Stimulated activated CD4-positive, alpha-beta T cell treated with anti-CD3 and anti-CD28 coated beads, Interleukin-12 subunit alpha, Interleukin-12 subunit beta, amount 100 ng/mL, for 24 hours (primary cell): ENCODE results near the gene FITM1.
A peak's percentile ranks its signal among the peaks of the same experiment; 100 is the strongest.

ENCODE experiments used
- DNase-seq, 2 experiments: peaks; one replicate each; pipeline ENCODE4 v3.0.0-alpha.2; 2020; ENCODE audit warnings: low read depth in 2 of 2

Gene FITM1

DNA sequence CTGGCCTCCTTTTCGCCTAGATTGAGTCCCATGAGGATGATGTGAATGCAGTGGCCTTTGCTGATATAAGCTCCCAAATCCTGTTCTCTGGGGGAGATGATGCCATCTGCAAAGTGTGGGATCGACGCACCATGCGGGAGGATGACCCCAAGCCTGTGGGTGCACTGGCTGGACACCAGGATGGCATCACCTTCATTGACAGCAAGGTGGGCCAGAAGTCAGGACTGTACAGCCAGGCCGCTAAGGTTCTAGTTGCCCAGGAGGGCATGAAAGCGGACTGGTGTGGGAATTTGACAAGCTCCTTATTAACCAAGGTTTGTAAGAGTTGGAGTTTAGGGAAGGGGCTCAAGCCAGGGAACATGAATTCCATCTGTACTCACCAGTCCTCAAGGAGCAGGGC, 10.8 kb upstream of the FITM1 start:
- no peak for DNase-seq

DNA sequence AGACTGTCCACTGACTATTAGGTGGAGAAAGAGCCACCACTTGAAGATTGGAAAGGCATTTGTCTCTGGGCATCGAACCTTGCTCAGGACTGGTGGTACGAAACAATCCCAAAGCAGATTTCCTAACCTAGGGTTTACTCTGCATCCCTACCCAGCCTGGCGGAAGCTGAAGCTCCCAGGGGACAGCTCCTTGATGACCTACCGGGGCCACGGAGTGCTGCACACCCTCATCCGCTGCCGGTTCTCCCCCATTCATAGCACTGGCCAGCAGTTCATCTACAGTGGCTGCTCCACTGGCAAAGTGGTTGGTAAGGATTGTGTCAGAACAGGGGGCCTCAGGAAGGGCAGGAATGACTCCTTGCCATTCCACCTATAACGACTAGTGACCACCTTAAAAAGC, 9.2 kb upstream of the FITM1 start:
- DNase-seq, result no peak

DNA sequence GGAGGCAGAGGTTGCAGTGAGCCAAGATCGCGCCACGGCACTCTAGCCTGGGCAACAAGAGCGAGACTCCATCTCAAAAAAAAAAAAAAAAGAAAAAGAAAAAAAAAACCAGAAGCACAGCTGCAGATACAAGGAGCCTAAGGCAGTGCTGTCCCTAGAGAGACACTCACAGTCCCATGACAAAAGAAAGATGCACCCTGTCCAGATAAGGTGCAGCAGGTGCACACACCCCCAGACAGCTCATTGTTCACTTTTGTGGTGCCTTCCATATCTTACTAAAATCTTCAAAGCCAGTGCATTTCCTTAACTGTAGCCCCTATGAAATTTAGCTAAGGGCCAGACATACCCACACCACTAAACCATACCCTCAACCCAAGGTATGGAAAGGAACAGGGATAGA, 8.0 kb upstream of the FITM1 start:
- no peak for DNase-seq

DNA sequence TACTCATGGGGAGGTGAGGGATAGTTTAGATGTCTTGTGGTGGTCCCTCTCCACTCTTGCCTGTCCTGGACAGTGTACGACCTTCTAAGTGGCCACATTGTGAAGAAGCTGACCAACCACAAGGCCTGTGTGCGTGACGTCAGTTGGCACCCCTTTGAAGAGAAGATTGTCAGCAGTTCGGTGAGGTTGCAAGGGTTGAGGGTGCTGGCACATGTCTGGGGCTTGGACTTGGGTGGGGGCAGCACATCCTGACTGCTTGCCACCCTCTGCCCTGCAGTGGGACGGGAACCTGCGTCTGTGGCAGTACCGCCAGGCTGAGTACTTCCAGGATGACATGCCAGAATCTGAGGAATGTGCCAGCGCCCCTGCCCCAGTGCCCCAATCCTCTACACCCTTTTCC, 7.6 kb upstream of the FITM1 start:
- no peak for DNase-seq

DNA sequence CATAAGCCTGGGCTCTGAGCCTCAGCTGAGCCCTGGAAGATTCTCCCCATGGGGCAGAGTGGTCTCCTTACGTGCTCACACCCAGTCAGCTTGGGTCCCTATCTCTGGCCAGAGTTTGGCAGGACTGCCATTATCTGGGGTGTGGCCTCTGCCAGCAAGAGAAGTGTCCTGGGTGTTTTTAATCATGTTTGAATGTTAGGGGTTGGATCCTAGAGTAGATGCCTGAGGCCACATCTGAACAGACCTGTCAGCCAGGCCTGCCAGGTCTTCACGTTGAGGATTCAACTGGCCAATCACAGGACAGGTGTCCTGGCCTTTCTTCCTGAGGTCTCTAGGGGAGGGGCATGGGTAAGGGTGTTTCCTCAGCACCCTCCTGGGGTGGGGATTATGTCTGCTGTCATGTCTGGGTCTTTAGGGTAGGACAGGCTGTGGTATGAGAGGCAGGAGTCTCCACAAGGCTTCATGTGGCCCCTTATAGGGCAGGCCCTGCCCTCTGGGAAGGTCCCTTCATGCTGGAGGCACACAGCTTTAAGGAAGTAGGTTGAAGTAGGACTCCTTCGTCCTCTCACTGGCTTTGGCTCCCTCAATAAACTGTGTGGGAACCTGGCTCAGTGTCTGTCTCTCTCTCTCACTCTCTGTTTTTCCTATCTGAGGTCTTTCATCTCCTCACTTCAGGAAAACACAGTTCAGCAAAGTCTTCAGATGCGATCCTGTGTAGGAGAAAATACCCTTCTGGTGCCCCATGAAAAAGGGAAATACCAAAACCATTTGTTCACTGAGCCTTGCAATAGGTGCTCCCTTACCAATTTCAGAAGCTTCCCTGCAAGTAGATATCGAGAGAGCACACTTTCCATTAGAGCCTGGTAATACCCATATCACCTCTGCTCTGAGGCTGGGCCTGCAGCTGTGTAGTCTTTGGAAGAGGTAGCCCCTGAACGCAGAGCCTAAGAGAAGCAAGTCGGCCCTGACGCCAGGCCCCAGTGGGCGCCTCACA, 6.7 kb upstream of the FITM1 start:
- no peak for DNase-seq

DNA sequence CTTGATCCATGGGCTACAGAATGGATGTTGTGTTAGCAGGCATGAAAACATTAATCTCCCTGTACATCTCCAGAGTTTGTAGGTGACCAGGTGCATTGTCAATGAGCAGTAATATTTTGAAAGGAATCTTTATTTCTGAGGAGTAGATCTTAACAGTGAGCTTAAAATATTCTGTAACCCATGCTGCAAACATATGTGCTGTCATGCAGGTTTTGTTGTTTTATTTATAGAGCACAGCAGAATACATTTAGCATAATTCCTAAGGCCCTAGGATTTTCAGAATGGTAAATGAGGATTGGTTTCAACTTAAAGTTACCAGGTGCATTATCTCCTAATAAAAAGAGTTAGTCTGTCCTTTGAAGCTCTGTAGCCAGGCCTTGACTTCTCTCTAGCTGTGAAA, 3.5 kb upstream of the FITM1 start:
- no peak for DNase-seq

DNA sequence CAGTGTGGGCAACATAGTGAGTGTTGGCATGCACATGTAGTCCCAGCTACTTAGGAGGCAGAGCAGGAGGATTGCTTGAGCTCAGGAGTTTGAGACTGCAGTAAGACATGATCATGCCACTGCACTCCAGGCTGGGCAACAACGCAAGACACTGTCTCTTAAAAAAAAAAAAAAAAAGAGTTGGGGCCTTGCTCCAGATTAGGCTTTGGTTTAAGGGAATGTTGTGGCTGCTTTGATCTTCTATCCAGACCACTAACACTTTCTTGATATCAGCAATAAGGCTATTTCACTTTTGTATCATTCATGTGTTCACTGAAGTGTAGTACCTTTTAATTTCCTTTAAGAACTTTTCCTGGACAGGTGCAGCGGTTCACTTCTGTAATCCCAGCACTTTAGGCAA, 2.8 kb upstream of the FITM1 start:
- no peak for DNase-seq

DNA sequence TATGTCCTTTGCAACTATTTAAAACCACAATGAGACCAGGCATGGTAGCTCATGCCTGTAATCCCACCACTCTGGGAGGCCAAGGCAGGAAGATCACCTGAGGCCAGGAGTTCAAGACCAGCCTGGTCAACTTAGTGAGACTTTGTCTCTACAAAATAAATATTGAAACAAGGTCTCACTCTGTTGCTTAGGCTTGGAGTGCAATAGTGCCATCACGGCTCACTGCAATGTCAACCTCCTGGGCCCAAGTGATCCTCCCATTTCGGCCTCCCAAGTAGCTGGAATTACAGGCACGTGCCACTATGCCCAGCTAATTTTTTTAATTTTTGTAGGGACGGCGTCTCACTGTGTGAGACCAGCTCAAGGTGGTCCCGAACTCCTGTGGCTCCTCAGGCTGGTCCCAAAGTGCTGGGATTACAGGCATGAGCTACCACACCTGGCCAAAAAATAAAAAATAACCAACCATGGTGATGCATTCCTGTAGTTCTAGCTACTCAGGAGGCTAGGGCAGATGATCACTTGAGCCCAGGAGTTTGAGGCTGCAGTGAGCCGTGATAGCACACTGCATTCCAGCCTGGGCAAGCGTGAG, 955 bp upstream of the FITM1 start:
- no peak for DNase-seq

DNA sequence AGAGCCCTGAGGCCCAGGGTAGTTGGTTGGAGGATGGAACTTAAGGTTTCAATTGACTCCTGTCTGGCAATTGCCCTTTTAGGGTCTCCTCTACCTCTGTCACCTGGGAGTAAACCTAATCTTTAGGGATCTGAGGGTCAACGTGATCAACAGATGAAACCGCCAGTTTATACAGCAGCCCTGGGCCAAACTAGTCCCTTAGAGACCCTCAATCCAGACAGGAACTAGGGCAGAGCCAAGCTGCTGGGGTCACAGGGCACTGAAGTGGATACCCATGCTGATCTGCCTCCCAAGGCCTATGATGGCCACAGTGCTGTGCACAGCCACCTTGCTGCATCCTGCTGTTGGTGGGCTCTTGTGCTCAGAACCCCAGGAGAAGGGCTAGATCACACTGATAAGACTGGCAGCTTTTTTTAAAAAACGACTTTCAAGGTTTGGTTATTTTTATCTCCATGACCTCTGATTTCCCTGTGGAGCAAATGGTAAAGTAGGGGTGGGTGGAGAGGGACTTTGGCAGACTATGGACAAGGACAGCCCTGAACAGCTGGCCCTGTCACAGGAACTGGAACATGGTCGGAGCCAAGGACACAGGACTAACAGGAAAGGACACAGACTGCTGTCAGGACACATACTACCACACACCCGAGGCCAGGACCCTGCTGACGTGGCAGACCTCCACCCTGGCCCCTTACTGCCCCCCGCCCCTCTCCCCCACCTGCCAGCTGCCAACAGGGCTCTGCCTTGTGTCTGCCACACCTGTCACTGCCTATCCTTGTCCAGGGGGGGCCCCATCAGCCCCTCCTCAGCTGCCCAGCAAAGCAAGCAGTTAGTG, 474 bp downstream of the FITM1 start:
- no peak for DNase-seq

DNA sequence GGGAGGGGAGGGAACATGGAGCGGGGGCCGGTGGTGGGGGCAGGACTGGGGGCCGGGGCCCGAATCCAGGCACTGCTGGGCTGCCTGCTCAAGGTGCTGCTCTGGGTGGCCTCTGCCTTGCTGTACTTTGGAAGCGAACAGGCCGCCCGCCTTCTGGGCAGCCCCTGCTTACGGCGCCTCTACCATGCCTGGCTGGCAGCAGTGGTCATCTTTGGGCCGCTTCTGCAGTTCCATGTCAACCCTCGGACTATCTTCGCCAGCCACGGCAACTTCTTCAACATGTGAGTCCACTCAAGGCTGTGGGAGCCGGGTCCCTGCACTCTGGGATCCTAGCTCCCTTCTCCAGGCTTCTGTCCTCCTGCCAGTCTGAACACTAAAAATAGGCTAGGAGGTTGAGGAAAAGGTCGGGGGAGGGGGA, 1.1 kb downstream of the FITM1 start:
- no peak for DNase-seq

DNA sequence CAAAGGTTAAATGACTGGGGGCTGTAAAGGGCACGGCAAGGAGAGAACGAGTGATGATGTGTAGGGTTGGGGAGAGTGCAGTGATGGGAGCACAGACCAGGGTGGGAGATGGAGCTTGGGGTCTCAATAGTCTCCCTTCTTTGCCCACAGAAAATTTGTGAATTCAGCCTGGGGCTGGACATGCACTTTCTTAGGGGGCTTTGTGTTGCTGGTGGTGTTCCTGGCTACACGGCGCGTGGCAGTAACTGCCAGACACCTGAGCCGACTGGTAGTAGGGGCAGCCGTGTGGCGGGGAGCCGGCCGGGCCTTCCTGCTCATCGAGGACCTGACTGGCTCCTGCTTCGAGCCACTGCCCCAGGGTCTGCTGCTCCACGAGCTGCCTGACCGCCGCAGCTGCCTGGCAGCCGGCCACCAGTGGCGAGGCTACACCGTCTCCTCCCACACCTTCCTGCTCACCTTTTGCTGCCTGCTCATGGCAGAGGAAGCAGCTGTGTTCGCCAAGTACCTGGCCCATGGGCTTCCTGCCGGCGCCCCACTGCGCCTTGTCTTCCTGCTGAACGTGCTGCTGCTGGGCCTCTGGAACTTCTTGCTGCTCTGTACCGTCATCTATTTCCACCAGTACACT, 1.7 kb downstream of the FITM1 start:
- DNase-seq, result no peak

DNA sequence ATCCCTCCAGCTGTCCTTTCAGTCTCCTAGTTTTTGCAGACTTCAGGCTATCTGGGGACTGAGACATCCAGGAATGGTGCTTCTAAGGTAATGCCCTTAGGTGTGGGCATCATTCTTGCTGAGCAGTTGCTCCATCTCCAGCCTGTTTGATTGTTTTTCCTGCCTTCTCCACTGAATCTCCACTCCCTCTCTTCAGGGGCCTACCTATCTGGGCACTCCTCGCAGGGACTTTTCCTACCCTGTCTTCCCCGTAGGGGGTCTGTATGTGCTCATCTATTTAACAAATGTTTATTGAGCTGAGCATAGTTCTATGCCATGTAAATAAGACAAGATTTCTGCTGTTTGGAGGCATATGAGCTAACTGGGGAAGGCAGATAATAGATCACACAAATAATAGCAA, 2.5 kb downstream of the FITM1 start:
- DNase-seq, result no peak

DNA sequence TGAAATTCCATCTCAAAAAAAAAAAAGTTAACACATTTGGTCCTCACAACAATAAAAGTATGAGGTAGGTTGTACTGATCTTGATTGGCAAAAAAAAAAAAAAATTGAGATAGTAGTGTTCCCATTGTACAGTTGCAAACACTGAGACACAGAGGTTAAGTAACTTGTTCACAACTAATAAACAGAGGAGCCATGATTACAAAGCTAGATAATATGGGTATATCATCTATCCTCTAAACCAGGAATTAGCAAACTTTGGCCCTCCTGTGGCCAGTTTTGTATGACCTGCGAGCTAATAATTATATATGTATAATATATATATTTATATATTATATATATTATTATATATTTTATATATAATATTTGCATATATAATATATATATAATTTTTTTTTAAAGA, 3.3 kb downstream of the FITM1 start:
- no peak for DNase-seq

DNA sequence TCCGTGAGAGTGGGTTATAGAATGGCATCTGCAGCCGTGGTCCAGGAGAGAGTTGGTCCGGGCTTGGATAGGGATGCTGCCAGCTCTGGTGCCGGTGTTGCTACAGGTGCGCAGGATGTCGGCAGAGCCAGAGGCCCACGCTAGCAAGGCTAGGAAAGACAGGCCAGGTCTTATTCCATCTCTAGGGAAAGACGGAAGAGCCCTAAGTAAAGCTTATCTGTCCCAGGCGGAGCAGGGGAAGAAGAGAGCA, 5.0 kb downstream of the FITM1 start:
- no peak for DNase-seq

DNA sequence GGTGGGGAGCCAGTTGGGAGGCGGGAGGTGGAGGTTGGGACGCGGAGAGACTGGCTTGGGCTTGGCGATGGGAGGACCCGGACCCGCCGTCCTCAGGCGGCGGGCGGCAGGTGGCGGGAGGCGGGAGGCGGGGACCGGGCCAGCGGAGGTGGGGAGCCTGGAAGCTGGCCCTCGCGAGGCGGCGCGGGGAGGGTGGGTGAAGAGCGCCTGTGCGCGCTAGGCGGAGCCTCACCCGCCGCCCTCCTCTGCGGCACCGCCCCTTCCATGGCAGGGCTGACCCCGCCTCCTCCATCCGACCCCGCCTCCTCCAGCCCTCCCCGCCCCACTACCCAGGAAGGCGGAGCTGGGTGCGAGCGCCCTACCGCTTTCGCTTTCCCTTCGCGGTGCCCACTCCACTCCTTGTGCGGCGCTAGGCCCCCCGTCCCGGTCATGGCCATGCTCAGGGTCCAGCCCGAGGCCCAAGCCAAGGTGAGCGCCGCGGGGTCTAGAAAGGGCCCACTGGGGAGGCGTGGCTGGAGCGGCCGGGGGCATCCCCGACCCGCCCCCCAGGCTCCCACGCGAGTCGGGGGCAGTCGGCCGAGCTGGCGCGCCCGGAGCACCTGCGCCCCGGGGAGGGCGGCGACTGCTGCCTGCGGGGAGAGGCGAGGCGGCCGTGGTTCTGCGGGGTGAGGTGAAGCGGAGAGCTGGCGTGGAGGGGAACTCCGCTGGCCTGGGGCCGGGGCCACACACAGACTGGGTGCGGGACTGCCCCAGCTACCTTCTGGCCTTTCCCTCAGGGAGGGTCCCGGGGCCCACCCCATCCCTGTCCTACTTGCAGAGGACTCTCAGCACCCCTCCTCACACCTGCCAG, 5.6 kb downstream of the FITM1 start, which contains the start of gene PSME1:
TSS of gene PSME1 (plus strand) at position 361 of the 850 bp plus-strand sequence. CDS start at position 430, 69 bp downstream.
- DNase-seq, result peak; percentile 90 to 91

DNA sequence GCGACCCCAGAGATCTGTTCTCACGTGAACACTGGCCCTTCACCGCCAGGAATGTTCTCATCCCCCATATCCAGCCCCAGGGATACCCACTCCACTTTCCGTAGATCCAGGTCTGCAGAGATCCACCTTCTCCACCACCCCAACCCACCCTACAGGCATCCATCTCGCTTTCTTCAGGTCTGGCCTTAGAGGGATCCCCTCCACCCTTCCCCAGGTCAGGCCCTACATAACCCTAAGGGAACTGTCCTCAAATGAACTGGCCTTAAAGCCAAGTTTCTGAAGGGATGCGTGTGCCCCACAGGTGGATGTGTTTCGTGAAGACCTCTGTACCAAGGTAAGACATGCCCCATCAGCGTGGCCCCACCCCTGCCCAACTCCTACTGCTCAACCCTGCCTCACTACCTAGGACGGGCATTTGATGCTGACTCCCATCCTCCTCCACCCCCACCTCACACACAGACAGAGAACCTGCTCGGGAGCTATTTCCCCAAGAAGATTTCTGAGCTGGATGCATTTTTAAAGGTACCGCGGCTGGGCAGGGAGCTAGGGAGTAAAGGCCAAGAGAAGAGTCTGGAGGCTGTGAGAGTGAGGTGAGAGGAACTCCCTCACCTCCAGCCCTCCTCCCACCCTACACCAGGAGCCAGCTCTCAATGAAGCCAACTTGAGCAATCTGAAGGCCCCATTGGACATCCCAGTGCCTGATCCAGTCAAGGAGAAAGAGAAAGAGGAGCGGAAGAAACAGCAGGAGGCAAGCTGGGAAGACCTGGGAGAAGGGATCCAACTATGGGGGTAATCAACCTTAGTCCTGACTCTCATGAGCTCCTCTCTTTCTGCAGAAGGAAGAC, 6.4 kb downstream of the FITM1 start:
- DNase-seq, result no peak

DNA sequence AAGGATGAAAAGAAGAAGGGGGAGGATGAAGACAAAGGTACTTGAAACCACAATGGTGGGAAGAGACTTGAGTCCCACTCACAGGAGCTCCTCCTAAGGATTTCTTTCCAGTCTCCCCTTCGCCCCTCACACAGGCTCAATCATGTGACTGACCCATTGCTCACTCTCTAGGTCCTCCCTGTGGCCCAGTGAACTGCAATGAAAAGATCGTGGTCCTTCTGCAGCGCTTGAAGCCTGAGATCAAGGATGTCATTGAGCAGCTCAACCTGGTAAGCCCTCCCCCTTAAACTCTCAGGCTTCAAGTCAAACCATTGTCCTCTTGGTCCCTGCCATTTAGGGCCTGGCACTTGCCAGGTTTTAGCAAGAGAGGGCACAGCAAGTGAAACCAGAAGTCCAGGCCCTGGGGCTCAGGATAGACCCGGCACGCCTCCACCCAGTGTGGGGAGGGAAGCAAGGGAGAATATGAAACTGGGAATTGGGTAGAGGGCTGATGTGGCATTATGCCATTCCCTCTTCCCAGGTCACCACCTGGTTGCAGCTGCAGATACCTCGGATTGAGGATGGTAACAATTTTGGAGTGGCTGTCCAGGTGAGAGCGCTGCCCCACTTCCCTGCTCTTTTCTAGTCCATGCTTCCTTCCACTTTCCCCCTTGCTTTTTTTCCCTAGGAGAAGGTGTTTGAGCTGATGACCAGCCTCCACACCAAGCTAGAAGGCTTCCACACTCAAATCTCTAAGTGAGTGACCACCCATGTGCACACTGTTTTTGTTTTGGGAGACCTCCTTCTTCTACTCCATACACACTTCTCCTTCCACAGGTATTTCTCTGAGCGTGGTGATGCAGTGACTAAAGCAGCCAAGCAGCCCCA, 7.3 kb downstream of the FITM1 start:
- no peak for DNase-seq

DNA sequence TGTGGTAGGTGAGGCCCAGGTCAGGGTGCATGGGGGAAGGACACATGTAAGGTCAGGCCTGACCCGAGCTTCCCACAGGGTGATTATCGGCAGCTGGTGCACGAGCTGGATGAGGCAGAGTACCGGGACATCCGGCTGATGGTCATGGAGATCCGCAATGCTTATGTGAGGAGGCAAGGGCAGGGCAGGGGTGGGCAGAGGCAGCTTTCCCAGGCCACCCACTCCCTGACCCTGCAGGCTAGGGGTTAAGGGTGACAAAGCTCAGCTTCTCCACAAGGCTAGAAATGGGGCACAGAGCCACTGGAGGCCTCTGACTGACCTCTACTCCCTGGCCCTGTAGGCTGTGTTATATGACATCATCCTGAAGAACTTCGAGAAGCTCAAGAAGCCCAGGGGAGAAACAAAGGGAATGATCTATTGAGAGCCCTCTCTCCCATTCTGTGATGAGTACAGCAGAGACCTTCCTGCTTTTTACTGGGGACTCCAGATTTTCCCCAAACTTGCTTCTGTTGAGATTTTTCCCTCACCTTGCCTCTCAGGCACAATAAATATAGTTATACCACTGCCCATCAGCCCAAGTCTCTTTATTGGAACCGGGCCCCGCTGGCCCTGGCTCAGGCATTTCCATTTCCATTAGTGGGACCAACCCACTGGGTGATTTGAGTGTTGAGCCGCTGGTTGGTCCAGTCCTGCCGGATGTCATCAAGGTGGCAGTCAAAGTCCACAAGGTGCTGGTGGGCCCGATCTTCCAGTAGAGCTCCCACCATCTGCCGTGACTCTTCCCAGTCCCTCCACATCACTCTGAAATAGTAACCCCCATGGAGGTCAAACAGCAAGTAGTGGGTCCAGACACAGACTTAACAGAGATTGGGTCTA, 8.2 kb downstream of the FITM1 start:
- no peak for DNase-seq
